H54 (cell line): Measurements from ENCODE around the gene VPS37C.

ENCODE experiments used
- DNase-seq: peaks from one replicate; pipeline ENCODE4 v3.0.0; 2011; ENCODE audit warnings: low spot score, mixed read lengths; ENCODE audit not compliant: insufficient read length
- FAIRE-seq: peaks from 3 replicates; lab custom pipeline; 2011; peaks lifted over from hg19 to GRCh38; lab: Jason Lieb, UNC
- POLR2A ChIP-seq: IDR thresholded peaks from 2 replicates; pipeline ENCODE4 v1.6.1; 2011; ENCODE audit warnings: low read depth, mild to moderate bottlenecking, low read length

Gene VPS37C

DNA sequence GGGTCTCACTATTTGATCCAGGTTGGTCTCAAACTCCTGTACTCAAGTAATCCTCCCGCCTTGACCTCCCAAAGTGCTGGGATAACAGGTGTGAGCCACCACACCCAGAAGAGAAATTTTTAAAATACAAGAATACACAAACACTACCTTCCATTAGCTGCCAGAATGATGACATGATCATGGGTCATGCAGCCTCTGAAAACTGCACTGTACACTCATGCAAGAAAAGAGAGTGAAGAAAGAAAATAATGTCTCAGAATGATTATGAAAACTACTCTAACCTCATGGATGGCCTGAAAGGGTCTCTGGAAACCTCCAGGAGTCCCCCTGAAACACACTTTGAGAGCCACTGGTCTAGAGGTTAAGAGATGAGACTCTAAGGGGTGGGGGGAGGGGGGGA, 18.8 kb downstream of the VPS37C start:
- no peak for TF ChIP-seq POLR2A
- DNase-seq (no peak), FAIRE-seq (no peak)

DNA sequence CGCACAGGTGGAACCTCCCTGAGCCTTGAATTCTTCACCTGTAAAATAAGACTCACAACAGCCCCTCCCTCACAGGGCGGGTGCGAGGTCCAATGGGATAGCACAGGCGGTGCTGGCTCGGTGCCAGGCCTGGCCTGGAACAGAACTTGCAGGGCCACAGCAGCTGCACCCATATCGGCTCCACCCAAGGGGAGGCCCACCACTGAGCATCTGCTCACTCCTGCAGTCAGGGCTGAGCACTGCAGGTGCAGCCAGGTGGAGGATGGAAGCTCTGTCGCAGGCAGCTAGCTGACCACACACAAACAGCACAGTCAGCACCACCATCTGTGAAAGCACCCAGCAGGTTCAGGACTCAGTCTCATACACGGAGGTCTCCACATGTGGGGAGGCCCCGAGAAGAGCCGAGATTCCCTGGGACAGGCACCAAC, 19.6 kb downstream of the VPS37C start:
- TF ChIP-seq POLR2A, result no peak
- FAIRE-seq, result no peak
- DNase-seq, result no peak

DNA sequence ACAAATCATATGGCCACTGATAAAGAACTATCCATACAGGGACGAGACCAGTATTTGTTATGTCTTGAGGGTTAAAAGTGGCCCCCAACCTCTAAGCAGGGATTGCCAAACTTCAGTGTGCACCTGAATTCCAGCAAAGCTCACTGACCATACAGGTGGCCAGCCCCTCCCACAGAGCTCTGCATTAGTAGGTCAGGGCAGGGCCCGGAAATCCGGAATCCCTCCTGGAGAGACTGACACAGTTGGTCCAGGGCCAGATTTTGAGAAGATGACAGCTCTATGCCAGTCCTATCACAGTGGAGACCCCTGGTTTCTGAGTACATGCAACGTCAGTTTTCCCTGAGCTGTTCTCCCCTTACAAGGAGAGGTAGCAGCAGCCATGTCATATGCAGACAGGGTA, 20.8 kb downstream of the VPS37C start:
- no peak for DNase-seq
- no peak for FAIRE-seq
- no peak for TF ChIP-seq POLR2A

DNA sequence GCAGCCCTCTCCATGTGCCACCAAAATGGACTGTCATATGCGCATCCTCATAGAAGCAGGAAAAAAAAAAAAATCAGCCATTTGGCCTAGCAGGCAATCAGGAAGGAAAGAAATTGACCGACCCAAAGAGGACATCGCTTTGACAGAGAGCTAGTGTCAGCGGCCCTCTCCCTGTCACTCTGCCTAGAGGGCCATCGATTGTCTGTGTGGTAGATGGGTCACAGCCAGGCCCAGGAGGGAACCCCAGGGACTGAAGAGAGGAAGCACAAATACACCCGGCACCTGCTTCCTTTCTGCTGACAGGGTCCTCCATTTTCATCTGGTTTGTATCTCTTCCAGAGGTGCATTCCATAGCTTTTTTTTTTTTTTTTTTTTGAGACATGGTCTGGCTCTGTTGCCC, 21.8 kb downstream of the VPS37C start:
- TF ChIP-seq POLR2A, result no peak
- no peak for FAIRE-seq

DNA sequence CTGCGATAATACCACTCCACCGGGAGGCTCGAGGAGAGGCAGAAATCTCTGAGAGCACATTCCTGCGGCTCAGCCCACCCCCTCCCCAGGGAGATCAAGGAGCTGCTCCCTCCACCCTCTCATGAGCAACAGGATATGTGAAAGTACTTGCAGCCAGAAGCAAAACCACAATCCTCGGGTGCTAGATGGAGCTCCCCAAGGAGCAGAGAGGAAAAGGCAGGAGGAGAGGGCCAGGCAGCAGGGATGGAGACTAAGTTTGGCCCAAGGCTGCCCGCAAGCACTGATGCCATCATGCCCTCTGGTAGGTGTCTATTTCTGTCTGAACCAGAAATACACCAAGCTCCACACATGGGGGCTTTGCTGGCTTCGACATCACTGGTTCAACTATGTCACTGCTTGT, 22.3 kb downstream of the VPS37C start:
- no peak for TF ChIP-seq POLR2A
- FAIRE-seq (no peak), DNase-seq (no peak)

More for the DNA sequence above, 21.8 kb downstream of the VPS37C start:
- DNase-seq, result no peak

DNA sequence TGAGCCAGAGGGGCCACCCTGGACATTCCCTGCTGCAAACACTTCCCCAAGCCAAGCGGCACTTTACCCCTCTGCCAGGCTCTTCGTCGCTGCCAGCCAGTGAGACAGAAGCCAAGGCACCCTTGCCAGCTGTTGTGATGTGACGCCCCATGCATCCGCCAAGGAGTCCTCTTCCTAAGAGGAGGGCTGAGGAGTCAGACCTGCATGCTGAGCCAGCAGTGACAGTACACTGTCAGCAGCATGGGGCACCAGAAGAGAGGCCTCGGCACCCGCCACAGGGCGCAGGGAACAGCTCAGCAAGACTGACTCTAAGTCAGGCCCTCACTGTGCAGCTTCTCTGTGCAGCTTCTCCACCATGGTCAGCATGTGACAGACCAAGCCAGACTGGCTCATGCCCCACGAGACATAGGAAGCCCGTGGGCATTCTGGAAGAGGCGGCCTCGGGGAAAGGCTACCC, 26.4 kb downstream of the VPS37C start:
- FAIRE-seq (no peak), DNase-seq (no peak)
- no peak for TF ChIP-seq POLR2A

DNA sequence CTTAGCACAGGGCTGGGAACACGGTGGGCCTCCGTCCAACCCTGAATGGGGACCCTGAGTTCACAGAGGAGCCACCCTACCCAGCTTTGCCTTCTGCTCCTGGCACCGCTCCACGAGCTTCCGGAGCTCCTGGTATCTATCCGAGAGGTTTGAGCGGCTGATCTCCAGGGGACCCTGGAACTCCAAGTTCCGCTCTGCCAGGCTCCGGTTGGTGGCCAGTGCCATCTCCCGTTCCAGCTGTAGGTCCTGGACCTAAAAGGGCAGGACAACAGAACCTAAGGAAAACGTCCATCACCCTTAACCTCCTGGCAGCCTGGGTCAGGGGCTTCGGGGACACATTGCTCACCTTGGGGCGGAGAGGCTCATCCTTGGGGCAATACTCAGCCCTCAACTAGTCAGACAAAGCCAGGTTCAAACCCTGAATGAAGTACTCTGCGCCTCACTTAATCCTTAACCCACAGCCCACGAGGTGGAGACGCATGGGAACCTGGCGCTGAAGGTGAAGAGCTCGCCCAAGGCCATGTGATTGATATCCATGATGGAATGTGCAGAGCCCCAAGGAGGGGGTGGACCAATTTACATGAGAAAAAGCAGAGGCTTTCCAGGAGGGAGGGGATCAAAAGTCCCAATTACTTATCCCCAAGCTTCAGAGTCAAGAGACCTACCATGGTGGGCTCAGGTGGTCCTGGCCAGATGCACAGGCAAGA, 27.1 kb downstream of the VPS37C start:
- no peak for TF ChIP-seq POLR2A
- no peak for FAIRE-seq
- DNase-seq, result no peak

DNA sequence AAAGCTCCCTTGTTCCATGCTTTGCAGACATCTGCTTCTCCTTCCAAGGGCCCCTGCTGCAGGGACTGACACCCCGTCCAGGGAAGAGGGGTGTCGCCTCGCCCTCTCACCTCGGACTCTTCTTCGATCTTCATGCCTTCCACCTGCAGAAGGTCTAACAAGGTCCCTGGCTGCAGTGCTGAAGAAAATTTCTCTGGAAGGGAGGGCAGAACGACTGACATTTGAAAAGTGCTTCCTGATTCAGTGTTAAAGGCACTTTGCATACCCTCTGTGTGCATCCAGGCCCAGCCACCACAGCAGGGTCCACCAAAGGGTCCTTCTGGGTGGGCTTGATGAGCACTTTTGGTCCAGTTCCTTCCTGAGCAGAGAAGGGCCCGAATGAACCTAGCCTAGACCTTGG, 28.1 kb downstream of the VPS37C start:
- FAIRE-seq, result no peak
- TF ChIP-seq POLR2A, result no peak
- no peak for DNase-seq

DNA sequence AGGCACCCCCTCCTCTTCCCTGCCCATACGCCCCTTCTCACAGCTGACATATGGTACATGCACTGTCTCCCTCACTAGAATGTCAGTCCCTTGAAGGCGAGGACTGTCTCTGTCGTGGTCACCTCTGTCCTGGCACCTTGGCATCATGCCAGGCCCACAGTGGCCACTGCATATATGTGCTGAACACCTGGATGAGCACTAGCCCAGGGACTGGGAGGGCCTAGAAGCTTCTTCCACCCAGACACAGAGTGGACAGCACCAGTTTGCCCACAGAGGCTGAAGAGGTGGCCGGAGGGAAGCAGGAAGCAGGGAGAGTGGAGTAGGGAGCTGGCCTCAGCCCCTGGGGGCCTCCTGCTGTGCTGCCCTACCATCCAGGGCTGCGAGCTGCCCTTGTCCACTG, 28.6 kb downstream of the VPS37C start:
- DNase-seq, result no peak
- no peak for TF ChIP-seq POLR2A
- no peak for FAIRE-seq

DNA sequence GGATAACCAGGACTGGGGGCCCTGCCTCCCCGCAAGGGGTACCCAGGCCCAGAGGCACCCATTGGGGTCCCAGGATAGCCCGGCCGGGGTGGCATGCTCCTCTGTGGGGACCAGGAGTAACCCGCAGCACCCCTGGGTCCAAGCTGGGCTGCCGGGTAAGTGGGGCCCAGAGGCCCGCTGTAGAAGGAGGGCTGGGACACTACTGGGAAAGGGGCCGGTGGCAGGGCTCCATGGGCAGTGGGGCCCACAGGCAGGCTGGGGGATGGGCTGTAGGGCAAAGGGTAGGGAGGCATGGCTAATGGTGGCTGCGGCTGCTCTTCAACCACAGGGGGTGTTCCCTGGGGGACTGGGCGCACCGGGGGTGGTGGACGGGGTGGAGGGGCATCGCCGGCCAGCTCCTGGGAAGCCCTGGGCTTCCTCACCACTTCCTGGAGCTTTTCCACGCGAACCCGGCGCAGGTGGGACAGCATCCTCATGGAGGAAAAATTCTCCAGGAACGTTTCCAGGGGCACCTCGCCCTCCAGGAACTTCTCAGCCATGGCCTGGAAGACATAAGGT, 29.1 kb downstream of the VPS37C start:
- no peak for TF ChIP-seq POLR2A
- FAIRE-seq, result no peak

DNA sequence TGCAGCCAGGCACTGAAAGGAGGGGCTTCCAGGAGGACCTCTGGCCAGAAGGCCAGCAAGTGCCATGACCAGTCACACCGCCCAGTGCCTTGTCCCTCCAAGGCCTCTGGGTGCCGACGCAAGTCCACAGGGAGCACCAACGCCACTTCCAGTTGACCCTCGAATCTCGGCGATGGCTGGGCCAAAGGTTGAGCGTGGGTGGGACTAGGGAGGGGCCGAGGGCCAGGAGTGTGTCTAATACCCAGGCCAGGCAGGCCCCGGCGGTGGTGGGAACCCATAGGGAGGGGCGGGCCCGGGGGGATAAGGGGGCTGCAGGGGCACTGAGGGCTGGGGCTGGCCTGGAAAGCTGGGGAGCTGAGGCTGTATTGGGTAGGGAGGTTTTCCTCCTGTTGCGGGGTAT, 29.6 kb downstream of the VPS37C start:
- no peak for FAIRE-seq
- no peak for DNase-seq
- no peak for TF ChIP-seq POLR2A

More for the DNA sequence above, 29.1 kb downstream of the VPS37C start:
- no peak for DNase-seq

DNA sequence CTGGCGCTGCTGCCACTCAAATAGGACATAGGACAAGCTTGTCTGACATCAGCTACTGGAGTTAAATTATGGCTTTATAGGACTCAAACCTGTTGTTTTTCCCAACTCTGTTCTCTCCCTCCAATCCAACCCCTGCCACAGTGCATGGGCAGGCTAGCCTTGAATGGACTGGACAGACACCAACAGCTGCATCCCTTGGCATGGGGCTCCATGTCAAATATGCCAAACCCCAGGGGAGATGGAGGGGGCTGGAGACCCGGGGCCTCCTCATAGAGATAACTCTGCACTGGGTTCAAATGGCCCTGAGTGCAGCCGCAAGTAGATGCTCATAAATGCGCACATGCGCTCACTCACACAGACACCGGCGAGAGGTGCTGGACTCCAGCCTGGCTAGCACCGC, 30.0 kb downstream of the VPS37C start:
- FAIRE-seq, result no peak
- DNase-seq, result no peak
- no peak for TF ChIP-seq POLR2A

DNA sequence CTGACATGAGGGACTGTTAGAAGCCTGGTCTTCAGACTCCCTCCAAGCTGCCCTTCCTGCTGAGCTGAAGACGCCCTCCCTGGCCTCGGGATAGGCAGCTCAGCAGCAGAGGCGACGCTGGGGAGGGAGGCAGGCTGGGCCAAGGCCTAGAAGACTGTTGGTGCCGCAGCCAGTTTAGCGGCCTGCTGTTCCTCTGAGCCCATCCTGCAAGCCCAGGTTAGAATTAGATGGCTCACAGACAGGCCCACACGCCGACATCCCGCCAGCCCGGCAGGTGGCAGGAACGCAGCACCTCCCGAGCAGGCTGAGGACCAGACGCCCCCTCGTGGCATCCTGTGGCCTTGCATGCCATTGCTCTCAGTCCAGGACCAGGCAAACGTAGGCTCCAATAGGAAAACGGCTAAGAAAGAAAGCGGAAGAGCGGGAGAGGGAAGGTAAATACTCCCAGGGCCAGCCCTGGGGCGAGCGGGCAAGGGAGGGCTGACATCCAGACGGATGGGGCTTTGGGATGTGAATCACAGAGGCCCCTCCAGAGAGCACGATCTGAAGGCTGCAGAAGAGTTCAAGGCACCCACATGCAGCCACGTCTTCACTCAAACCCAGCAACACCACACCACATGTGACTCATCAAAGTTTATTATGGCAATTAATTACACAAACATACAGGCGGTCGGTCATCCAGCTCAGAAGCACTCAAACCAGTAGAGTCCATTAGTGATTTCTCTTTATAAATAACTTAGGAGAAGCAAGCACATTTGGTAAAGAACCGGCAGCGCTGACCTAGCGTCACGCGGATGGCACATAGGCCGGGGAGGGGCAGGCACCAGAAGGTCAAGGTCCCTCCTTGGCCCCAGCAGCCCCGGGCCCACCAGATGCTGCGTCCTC, 31.3 kb downstream of the VPS37C start:
- FAIRE-seq (no peak), DNase-seq (peak; percentile 96)
- no peak for TF ChIP-seq POLR2A
